HG03469 (cell line): ENCODE results near the gene UIMC1.
"Not testable (repeated sequence)": the region's sequence is repeated elsewhere in the genome, so short reads cannot be mapped to it uniquely, and the experiment has no call there.

Source experiments
- ATAC-seq: cut with Tn5 transposase; IDR thresholded peaks from one replicate; pipeline ENCODE4 v1.9.1; 2021; ENCODE audit warnings: mild to moderate bottlenecking, moderate library complexity, moderate number of reproducible peaks; ENCODE audit not compliant: unreplicated experiment

UIMC1 gene

DNA sequence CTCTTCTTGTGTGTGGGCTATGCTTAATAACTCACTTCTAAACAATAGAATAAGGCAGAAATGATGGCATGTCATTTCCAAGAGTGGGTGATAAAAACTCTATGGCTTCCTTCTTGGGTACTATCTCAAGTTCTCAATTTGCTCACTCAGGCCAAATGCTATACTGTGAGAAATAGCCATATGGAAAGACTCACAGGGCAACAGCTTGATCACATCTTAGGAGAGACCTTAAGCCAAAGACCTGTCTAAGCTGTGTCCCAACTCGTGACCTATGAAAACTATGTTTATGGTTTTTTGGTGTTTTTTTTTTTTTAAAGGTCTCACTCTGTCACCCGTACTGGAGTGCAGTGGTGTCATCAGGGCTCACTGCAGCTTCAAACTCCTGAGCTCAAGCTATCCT is 2.1 kb upstream of the UIMC1 start:
- ATAC-seq: no peak

DNA sequence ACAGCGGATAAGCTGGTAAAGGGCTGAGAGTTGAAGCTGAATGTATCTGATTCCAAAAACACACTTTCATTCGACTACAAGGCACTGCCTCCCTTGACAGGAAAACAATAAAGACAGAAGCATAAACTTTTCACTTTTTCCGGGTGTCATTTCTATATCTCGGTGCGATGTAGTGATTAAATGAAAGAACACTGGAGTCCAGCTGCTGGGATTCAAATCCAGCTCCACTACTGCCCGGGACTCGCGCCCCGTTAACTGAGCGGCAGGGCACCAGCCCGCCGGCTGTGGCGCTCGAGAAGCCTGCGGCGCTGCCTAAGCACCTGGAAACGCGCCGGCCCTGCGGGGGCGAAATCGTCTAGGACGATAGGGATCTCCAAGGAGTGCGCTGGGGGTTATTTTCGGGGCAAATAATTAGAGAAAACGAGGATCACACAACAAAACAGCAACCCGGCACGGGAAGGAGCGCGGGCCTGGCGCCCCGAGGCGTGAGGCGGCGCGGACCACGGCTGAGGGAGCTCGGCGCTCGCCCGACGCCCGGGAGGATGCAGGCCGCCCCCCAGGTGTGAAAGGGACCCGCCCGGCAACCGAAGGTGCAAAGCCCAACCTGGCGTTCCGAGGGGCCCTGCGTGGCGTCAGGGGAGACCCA is 837 bp downstream of the UIMC1 start:
- ATAC-seq: no peak

DNA sequence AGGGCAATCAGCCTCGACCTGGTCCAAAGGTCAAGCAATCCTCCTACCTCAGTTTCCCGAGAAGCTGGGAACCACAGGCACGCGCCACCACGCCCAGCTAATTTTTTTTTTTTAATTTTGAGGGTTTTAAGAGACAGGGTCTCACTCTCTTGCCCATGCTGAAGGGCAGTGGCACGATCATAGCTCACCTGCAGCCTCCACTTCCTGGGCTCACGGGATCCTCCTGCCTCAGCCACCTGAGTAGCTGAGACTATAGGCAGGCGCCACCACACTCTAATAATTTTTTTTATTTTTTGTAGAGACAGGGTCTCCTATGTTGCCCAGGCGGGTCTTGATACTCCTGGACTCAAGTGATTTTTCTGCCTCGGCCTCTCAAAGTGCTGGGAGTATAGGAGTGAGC is 1.6 kb downstream of the UIMC1 start:
- ATAC-seq: no peak

DNA sequence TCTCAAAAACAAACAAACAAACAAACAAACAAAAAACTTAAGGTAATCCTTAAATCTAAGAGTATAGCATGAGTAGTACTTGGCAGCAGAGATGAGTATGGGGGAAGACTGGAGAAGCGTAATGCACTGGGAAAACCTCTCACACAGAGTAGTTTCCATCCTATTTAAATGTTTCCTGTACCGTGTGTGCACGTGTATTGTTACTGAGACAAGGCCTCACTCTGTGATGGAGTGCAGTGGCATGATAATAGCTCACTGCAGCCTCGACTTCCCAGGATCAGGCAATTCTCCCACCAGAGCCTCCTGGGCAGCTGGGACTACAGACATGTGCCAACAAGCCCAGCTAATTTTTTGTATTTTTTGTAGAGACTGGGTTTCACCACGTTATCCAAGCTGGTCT is 2.9 kb downstream of the UIMC1 start:
- ATAC-seq: no peak

DNA sequence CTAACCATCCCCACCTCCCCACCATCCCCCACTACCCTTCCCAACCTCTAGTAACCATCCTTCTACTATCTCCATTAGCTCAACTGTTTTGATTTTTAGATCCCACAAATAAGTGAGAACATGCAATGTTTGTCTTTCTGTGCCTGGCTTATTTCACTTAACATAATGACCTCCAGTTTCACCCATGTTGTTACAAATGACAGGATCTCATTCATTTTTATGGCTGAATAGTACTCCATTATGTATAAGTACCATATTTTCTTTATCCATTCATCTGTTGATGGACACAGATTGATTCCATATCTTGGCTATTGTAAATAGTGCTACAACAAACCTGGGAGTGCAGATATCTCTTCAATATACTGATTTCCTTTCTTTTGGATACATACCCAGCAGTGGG is 7.1 kb downstream of the UIMC1 start:
- ATAC-seq: not testable (repeated sequence)

DNA sequence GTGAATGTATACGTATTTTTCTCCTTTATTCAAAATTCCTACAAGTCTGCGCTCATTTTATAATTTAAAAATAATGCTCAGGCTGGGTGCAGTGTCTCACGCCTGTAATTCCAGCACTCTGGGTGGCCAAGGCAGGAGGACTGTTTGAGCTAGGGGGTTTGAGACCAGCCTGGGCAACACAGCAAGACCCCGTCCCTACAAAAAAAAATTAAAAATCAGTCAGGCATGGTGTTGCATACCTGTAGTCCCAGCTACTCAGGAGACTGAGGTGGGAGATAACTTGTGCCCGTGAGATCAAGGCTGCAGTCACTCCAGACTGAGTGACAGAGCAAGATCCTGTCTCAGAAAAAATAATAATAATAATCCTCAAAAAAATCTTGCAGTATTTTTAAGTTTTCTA is 7.8 kb downstream of the UIMC1 start:
- ATAC-seq: no peak

DNA sequence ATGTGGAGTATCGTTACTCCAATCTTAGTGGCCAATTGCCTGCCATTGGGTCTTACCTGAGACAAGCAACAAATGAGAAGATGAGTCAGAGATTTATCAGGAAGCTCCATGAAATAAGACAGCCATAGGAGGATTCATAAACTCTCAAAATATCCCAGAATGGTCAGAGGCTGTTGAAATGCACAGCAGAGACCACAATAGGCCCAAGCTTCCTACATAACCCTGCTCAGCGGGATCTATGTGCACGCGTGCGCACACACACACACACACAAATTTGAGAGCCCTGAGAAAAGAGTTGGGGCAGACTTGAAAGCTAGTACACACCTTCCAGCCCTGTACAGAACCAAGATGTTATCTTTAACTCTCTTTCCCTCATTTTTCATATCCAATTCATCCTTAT is 9.8 kb downstream of the UIMC1 start:
- no peak for ATAC-seq

DNA sequence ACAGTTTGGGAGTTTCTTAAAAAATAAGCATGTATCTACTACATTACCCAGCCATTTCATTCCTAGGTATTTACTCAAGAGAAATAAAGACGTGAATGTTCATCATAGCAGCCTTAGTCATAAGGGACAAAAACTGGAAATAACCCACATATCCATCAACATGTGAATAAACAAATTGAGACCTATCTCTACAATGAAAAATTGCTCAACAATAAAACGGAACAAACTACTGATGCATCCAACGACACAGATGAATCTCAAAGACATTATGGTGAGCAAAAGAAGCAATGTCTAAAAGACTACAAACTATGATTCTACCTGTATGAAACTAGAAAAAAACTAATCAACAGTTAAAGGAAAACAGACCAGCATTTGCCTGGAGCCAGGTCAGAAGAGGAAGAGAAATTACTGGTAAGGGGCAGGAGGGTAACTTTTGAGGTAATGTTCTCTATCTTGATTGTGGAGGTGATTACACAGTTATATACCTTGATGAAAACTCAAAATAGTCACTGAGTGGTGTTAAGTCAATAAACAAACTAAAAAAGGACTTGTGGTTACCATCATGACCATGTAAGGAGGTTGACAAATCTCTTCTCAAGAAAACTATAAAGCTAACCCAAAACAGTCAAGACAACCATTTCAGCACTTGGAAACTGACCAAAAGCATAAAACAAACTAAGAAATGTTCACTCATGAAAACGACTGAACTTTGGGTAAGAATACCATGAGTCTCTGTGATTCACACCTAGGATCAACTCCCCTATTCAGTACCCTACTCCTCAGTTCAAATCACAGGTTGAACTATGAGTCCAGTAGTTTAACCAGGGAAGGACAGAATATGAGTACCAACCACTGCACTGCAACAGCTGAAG is 10.4 kb downstream of the UIMC1 start:
- ATAC-seq: no peak

DNA sequence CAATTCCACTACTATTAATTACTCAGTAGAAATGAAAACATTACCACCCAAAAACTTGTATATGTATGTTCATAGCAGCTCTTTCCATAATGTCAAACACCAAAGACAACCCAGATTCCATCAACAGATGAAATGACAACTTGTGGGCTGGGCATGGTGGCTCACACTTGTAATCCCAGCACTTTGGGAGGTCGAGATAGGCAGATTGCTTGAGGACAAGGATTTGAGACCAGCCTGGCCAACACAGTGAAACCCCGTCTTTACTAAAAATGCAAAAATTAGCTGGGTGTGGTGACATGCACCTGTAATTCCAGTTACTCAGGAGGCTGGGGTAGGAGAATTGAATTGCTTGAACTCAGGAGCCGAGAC is 11.5 kb downstream of the UIMC1 start:
- no peak for ATAC-seq

DNA sequence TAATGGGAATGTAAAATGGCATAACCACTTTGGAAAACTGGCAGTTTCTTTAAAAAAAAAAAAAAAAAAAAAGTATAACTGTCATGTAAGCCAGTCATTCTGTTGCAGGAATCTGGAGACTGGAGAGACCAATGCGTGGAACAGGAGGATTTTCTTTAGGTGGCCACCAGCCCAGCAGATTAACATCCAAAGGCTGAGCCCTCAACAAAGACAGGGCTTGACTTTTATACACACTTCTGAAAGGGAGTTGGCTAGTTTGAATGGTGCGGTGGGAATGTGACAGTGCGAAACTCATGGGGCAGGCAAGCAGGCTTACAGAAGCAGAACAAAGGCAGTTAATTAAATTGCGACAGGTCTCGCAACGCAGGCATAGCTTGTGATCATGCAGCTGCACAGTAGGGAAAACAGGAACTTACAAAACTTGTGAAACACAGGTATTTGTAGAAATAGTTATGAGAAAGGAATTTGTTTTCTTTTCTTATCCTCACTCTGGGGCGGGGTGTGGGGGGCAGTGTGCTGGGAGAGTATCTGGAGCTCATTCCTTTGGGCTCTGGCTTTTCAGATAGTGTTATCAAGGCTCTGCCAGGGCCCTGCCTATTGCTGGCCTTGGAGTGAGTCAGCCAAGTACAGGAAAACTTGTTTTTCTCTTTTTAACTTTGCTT is 12.0 kb downstream of the UIMC1 start:
- ATAC-seq: no peak

DNA sequence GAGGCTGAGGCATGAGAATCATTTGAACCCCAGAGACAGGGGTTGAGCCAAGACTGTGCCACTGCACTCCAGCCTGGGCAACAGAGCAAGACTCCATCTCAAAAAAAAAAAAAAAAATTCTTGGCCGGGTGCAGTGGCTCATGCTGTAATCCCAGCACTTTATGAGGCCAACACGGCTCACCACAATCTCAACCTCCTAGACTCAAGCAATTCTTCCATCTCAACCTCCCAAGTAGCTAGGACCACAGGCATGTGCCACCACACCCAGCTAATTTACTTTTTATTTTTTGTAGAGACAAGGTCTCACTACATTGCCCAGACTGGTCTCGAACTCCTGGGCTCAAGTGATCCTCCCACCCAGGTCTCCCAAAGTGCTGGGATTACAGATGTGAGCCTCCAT is 13.5 kb downstream of the UIMC1 start:
- ATAC-seq: not testable (repeated sequence)

DNA sequence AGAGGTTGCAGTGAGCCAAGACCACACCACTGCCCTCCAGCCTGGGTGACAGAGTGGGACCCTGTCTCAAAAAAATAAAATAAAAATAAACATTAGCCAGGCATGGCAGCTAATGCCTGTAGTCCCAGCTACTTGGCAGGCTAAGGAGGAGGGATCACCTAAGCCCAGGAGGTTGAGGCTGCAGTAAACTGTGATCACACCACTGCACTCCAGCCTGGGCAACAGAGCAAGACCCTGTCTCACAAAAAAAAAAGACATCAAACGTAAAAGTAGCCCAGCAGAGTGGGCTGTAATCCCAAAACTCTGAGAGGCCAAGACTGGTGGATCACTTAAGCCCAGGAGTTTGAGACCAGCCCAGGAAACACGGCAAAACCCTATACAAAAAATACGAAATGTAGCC is 19.0 kb downstream of the UIMC1 start:
- no peak for ATAC-seq

DNA sequence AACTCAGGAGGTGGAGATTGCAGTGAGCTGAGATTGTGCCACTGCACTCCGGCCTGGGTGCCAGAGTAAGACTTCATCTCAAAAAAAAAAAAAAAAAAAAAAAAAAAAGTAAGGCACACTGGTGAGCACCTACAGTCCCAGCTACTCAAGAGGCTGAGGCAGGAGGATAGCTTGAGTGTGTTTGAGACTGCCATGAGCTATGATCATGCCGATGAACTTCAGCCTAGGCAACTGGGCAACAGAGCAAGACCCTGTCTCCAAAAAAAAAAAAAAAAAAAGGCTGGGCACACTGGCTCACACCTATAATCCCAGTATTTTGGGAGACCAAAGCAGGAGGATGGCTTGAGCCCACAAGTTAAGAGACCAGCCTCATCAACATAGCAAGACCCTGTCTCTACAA is 20.3 kb downstream of the UIMC1 start:
- ATAC-seq: no peak

DNA sequence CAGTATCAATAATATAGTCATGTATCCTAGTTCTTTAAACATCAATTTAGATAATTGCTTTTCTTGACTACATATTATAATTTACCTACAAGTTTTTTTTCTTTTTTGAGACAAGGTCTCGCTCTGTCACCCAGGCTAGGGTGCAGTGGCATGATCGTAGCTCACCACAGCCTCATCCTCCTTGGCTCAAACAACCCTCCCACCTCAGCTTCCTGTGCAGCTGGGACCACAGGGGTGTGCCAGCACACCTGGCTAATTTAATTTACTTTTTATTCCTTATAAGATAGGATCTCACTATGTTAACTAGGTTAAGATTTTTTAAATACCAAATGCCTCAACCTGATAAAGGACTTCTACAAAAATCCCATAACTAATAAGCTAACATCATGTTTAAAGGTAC is 21.1 kb downstream of the UIMC1 start:
- no peak for ATAC-seq

DNA sequence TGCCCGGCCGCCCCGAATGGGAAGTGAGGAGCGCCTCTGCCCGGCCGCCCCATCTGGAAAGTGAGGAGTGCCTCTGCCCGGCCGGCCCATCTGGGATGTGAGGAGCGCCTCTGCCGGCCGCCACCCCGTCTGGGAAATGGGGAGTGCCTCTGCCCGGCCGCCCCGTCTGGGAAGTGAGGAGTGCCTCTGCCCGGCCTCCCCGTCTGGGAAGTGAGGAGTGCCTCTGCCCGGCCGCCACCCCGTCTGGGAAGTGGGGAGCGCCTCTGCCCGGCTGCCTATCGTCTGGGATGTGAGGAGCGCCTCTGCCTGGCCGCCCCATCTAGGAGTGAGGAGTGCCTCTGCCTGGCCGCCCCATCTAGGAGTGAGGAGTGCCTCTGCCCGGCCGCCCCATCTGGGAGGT is 22.4 kb downstream of the UIMC1 start:
- ATAC-seq: not testable (repeated sequence)

DNA sequence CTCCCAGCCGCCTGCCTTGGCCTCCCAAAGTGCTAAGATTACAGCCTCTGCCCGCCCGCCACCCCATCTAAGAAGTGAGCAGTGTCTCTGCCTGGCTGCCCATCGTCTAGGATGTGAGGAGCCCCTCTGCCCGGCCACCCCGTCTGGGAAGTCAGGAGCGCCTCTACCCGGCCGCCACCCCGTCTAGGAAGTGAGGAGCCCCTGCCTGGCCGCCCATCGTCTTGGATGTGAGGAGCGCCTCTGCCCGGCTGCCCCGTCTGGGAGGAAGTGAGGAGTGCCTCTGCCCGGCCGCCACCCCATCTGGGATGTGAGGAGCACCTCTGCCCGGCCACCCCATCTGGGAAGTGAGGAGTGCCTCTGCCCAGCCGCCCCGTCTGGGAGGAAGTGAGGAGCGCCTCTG is 23.0 kb downstream of the UIMC1 start:
- not testable (repeated sequence) for ATAC-seq

DNA sequence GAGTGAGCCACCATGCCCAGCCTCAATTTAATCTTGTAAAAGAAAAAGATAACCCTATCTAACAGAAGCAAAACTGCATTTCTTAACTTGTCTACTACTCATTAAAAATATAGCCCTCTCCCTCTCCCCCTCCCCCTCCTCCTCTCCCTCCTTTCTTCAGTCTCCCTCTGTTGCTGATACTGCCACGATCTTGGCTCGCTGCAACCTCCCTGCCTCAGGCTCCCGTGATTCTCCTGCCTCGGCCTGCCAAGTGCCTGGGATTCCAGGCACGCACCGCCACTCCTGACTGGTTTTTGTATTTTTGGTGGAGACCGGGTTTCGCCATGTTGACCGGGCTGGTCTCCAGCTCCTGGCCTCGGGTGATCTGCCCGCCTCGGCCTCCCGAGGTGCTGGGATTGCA is 23.5 kb downstream of the UIMC1 start:
- ATAC-seq: not testable (repeated sequence)

DNA sequence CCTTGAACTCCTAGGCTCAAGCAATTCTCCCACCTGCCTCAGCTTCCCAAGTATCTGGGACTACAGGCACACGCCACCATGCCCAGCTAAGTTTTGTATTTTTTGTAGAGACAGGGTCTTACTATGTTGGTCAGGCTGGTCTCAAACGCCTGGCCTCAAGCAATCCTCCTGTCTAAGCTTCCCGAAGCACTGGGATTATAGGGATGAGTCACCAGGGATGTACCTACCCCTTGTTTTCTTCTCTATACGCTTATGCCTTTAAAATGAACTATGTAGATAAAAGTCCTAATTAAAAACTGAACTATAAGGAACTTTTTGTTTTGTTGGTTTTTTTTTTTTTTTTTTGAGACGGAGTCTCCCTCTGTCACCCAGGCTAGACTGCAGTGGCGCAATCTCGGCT is 25.8 kb downstream of the UIMC1 start:
- no peak for ATAC-seq

DNA sequence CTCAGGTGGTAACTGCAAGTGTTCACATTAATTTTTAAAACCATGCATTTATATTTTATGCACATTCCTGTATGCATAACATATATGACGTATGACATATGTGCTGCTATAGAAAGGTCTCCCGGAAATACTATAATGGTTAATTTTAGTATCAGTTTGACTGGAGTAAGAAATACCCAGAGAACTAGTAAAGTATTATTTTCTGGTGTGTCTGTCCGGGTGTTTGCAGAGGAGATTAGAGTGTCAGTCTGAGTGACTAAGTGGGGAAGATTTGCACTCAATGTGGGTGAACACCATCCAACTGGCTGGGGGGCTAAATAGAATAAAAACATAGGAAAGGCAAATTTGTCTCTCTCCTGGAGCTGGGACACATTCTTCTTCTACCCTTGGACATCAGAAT is 26.9 kb downstream of the UIMC1 start:
- no peak for ATAC-seq

DNA sequence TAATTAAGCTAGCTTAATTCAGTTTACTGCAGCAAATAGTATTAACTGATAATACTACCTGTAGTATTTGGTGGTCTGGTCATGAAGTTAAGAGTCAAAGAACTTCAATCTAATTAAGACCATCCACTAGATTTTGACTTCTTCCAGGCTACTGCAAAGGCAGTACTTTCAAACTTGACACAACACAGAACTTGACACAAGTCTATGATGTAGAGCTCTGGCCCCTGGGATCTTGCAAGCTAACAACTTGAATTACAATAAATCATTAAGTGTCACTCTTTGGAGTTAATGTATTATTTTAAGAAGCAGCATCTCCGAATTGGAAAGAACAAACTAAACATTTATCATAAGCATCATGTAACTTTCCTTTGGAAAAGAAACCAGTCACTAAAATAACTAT is 40.9 kb downstream of the UIMC1 start:
- ATAC-seq: no peak

DNA sequence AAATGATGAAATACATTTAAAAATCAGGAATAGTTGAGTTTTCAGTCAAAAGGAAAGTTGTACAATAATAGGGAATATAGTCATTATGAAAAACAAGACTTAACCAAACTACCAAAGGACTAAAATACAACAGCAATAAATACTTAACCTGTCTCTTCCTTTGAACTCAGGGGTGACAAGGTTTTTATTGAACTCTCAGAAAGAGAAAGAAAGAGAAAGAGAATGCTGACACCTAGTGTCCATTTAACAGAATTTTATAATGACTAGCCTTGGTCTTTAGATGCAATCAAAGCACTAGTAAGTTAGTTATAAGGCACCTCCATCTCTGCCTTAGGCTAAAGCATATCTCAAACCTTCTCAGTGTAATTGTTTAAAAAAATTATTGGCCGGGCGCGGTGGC is 47.5 kb downstream of the UIMC1 start:
- ATAC-seq: no peak

DNA sequence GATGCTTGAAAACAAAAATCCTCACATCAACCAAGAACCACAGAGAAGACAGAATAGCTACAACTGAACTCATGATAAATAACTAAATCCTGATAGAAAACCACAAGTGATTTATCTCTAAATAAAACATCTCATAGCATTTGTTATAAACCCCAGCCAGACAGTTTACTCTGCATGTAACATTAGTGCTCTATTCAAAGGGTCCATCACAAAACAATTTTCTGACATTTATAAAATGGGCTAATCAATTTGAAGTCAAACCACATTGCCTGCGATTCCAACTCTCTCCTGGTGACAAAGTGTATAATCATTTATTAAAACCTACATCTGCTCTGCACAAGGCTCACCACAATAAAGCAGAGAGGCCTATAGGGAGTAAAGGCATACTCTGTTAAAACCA is 49.8 kb downstream of the UIMC1 start:
- no peak for ATAC-seq
